Measurements from ENCODE around the gene BTG1.

DNA sequence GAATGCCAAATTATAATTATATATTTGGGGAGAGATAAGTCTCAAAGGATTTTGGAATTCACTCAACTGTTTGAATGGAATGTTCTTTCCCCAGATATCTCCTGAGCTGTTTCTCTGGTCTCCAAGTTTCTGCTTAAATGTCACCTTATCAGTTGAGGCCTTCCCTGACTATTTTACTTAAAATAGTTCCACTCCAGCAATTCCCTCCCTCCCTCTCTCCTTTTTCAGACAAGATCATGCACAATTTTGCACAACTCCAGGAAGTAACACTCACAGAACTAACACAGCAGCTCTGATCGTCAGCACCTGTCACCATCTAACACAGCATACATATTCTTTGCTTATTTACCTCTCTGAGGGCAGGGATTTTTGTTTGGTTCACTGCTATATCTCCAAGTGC lies 12.5 kb downstream of the BTG1 start:
- TF ChIP-seq EZH2 (IDR thresholded peaks at IDR 0.05; ENCODE audit: low read depth, low read length, severe bottlenecking) = no peak
- TF ChIP-seq, protein P1, sequence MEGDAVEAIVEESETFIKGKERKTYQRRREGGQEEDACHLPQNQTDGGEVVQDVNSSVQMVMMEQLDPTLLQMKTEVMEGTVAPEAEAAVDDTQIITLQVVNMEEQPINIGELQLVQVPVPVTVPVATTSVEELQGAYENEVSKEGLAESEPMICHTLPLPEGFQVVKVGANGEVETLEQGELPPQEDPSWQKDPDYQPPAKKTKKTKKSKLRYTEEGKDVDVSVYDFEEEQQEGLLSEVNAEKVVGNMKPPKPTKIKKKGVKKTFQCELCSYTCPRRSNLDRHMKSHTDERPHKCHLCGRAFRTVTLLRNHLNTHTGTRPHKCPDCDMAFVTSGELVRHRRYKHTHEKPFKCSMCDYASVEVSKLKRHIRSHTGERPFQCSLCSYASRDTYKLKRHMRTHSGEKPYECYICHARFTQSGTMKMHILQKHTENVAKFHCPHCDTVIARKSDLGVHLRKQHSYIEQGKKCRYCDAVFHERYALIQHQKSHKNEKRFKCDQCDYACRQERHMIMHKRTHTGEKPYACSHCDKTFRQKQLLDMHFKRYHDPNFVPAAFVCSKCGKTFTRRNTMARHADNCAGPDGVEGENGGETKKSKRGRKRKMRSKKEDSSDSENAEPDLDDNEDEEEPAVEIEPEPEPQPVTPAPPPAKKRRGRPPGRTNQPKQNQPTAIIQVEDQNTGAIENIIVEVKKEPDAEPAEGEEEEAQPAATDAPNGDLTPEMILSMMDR (IDR thresholded peaks at IDR 0.05; ENCODE audit: control extremely low read depth in 1 of 3, insufficient read depth in 1 of 3, low read depth in 1 of 3, low read length in 3 of 3) = no peak
- TF ChIP-seq RXRA (IDR thresholded peaks at IDR 0.05; ENCODE audit: insufficient read depth, low read depth, low read length) = no peak
- TF ChIP-seq MAFK (IDR thresholded peaks at IDR 0.05; ENCODE audit: low read depth, low read length) = no peak
- TF ChIP-seq POLR2AphosphoS5 (IDR thresholded peaks at IDR 0.05; ENCODE audit: low read depth, low read length) = no peak
- no peak for TF ChIP-seq KDM1A (IDR thresholded peaks at IDR 0.05; ENCODE audit: borderline replicate concordance, low read length)
- no peak for TF ChIP-seq SP4 (IDR thresholded peaks at IDR 0.05; ENCODE audit: low read length)
- TF ChIP-seq MAX (IDR thresholded peaks at IDR 0.05) = no peak
- no peak for TF ChIP-seq EGR1 (IDR thresholded peaks at IDR 0.05; ENCODE audit: borderline replicate concordance, low read depth, low read length)
- no peak for TF ChIP-seq CHD1 (IDR thresholded peaks at IDR 0.05; ENCODE audit: low read depth, low read length)
- no peak for TF ChIP-seq GABPA (IDR thresholded peaks at IDR 0.05; ENCODE audit: borderline replicate concordance, insufficient read depth, low read length)
